Aortic smooth muscle cell (primary cell): ENCODE data around the gene PCDHGC5. TPM values are rescaled to one million over a fixed set of nuclear protein-coding genes. Genes with fewer than 3 reads are reported as not detected.

Source experiments
- total RNA-seq: library from RNA; depleted of rRNA; stranded (reverse); fragments of >200 nt; gene quantifications from 2 replicates; pipeline ENCODE4 v1.2.3, GENCODE V29; 2014

The PCDHGC5 gene
- 3.4 and 4.7 TPM in 2 replicates for total RNA-seq

DNA sequence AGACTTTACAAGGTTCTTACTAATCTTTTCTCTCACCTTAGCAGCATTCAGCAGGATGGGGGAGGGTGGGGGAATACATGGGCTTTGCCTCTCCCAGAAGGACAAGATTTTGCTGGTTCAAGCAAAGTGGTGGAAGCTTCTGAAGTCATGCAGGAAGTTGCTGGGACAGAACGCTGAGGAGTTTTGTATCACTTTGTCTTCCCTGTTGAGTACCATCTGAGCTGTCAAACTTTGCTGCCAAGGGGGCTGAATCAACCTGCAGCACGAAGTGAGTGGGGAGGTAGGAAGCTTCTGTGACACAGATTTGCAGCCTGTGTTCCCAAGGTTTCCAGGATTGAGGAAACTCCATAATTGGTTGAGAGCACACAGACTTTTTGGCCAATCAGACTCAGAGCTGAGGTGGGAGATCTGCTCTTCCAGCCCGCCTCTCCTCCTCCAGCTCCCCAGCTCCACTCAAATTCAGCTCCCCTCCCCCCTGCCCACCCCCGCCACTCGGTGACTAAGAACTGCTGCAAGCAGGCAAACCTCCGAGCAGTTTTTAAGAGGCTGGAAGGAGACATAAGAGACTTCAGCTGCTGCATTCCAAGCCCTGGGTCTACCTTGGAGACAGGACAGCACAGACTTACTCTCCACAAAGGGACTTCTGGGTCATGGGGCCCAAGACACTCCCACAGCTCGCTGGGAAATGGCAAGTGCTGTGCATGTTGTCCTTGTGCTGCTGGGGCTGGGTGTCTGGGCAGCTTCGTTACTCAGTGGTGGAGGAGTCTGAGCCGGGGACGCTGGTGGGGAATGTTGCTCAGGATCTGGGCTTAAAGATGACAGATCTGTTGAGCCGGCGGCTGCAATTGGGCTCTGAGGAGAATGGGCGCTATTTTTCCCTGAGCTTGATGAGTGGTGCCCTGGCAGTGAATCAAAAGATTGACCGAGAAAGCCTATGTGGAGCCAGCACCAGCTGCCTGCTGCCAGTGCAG, at the start of gene PCDHGC5:
TSS of gene PCDHGC5 (plus strand) at position 491 of the 971 bp plus-strand sequence. CDS start at position 651, 160 bp downstream.

DNA sequence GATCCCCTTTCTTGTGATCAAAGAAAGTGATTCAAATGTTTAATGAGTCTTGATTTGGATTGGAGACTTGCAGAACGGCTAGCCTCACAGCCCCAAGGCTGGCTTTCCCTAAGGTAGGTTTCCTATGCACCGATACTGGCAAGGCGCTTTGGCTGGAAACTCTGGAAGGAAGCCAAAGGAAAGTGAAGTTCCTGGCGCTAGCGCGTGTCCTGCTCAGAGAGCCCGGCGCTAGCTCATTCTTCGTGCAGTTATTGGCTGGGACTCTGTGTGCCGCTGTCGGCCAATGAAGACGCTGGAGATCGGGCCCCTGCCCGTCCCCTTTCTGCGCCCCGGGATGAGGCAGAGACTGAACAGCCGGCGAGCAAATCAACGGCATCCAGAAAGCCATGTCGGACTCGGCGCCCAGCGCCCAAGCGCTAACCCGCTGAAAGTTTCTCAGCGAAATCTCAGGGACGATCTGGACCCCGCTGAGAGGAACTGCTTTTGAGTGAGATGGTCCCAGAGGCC, 13.2 kb upstream of the PCDHGC5 start, which contains the start of gene PCDHGC3:
TSS of gene PCDHGC3 (plus strand) at position 342 of the 507 bp plus-strand sequence. CDS start at position 493, 151 bp downstream.

DNA sequence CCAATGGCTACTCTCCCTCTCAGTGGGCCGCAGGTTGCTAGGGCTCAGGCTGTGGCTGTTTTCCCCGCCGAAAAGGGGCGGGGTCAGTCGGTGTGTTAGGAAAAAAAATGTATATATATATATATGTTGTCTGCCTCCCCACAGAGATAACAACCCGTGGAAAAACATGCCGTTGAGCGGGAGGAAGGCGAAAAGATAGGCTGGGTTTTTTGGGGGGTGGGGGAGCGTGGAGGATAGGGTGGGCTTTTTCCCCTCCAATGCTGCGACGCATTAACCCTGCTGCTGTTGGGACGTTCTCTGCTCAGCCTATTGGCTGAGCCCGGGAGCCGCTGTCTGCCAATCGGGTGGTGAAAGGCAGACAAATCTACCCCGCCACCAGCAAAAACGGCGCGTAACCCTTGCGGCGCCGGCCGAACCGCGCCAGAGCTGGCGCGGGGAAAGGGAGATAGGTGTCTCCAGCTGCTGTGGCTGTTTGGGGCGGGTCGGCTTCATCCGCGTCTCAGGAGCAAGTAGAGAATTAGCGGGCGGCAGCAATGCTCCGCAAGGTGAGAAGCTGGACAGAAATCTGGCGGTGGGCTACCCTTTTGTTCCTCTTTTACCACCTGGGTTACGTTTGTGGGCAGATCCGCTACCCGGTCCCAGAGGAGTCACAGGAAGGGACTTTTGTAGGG, 4.1 kb upstream of the PCDHGC5 start, which contains the start of gene PCDHGC4:
TSS of gene PCDHGC4 (plus strand) at position 390 of the 671 bp plus-strand sequence. CDS start at position 534, 144 bp downstream.

Other genes starting within 250 kb of the PCDHGC5 start
- gene PCDHB15, start 243.7 kb upstream of the PCDHGC5 start, total RNA-seq: 0.53 and 0.56 TPM in 2 replicates
- gene SLC25A2, start 185.0 kb upstream of the PCDHGC5 start, total RNA-seq: 0.13 and 0.31 TPM in 2 replicates
- 81.0 and 83.9 TPM in 2 replicates for gene TAF7, start 168.3 kb upstream of the PCDHGC5 start, total RNA-seq
- 1.1 TPM in 2 replicates for gene PCDHGA1, start 158.6 kb upstream of the PCDHGC5 start, total RNA-seq
- 1.7 and 2.5 TPM in 2 replicates for gene PCDHGA2, start 150.3 kb upstream of the PCDHGC5 start, total RNA-seq
- 2.0 and 2.9 TPM in 2 replicates for gene PCDHGA3, start 145.3 kb upstream of the PCDHGC5 start, total RNA-seq
- gene PCDHGB1, start 139.0 kb upstream of the PCDHGC5 start, total RNA-seq: 1.8 and 4.3 TPM in 2 replicates
- gene PCDHGA4, start 134.1 kb upstream of the PCDHGC5 start, total RNA-seq: 4.0 and 7.5 TPM in 2 replicates
- gene PCDHGB2, start 129.1 kb upstream of the PCDHGC5 start, total RNA-seq: 3.4 and 5.9 TPM in 2 replicates
- gene PCDHGA5, start 124.9 kb upstream of the PCDHGC5 start, total RNA-seq: 1.5 and 2.7 TPM in 2 replicates
- gene PCDHGB3, start 118.8 kb upstream of the PCDHGC5 start, total RNA-seq: 5.7 and 8.4 TPM in 2 replicates
- gene PCDHGA6, start 115.2 kb upstream of the PCDHGC5 start, total RNA-seq: 3.3 and 5.3 TPM in 2 replicates
- gene PCDHGA7, start 106.3 kb upstream of the PCDHGC5 start, total RNA-seq: 3.4 and 4.8 TPM in 2 replicates
- gene PCDHGB4, start 101.4 kb upstream of the PCDHGC5 start, total RNA-seq: 20.1 and 26.5 TPM in 2 replicates
- 2.2 and 3.9 TPM in 2 replicates for gene PCDHGA8, start 96.4 kb upstream of the PCDHGC5 start, total RNA-seq
- gene PCDHGB5, start 91.1 kb upstream of the PCDHGC5 start, total RNA-seq: 21.0 and 29.1 TPM in 2 replicates
- 2.9 and 5.7 TPM in 2 replicates for gene PCDHGA9, start 86.3 kb upstream of the PCDHGC5 start, total RNA-seq
- gene PCDHGB6, start 81.1 kb upstream of the PCDHGC5 start, total RNA-seq: 3.3 and 4.7 TPM in 2 replicates
- 5.3 and 7.5 TPM in 2 replicates for gene PCDHGA10, start 76.1 kb upstream of the PCDHGC5 start, total RNA-seq
- 9.1 and 17.3 TPM in 2 replicates for gene PCDHGB7, start 71.4 kb upstream of the PCDHGC5 start, total RNA-seq
- gene PCDHGA11, start 68.0 kb upstream of the PCDHGC5 start, total RNA-seq: 11.0 and 18.2 TPM in 2 replicates
- gene PCDHGA12, start 58.6 kb upstream of the PCDHGC5 start, total RNA-seq: 17.6 and 22.3 TPM in 2 replicates
- 72.0 and 83.4 TPM in 2 replicates for gene PCDHGC3, start 13.1 kb upstream of the PCDHGC5 start, total RNA-seq
- 2.0 and 3.2 TPM in 2 replicates for gene PCDHGC4, start 4.1 kb upstream of the PCDHGC5 start, total RNA-seq
- gene DIAPH1, start 129.9 kb downstream of the PCDHGC5 start, total RNA-seq: 35.9 and 44.5 TPM in 2 replicates
- 52.8 and 60.9 TPM in 2 replicates for gene HDAC3, start 147.8 kb downstream of the PCDHGC5 start, total RNA-seq
- 1.5 TPM in 2 replicates for gene RELL2, start 147.9 kb downstream of the PCDHGC5 start, total RNA-seq
- gene FCHSD1, start 162.3 kb downstream of the PCDHGC5 start, total RNA-seq: 21.0 and 25.1 TPM in 2 replicates
- gene ARAP3, start 193.1 kb downstream of the PCDHGC5 start, total RNA-seq: 3.0 and 3.9 TPM in 2 replicates